OCI-LY1 (cell line): ENCODE measurements around the gene RPL36A.

Experiments used
- H2AFZ ChIP-seq: fragments of 200-600 bp; sonication (generic), shearing (Covaris generic); 2 replicates; pipeline ENCODE4 v1.6.0; 2014; ENCODE audit warnings: antibody characterized with exemption, mild to moderate bottlenecking, low read length
- H3F3A ChIP-seq: fragments of 200-600 bp; sonication (generic), shearing (Covaris generic); 2 replicates; pipeline ENCODE4 v1.6.0; 2014; ENCODE audit warnings: mild to moderate bottlenecking, antibody characterized with exemption, low read length, moderate library complexity; ENCODE audit not compliant: insufficient read depth
- H3K27ac ChIP-seq: fragments of 200-600 bp; sonication (generic); 2 replicates; pipeline ENCODE4 v1.5.1; 2014; ENCODE audit warnings: low read length, mixed run types, mild to moderate bottlenecking, low read depth; ENCODE audit not compliant: poor library complexity, severe bottlenecking
- H3K27me3 ChIP-seq: fragments of 200-600 bp; sonication (generic); 2 replicates; pipeline ENCODE4 v1.6.0; 2014; ENCODE audit warnings: antibody characterized with exemption, mild to moderate bottlenecking, low read length, moderate library complexity; ENCODE audit not compliant: insufficient read depth
- H3K36me3 ChIP-seq: fragments of 200-600 bp; sonication (generic); 2 replicates; pipeline ENCODE4 v1.6.1; 2014; ENCODE audit warnings: mild to moderate bottlenecking, antibody characterized with exemption, low read length, moderate library complexity, mixed read lengths; ENCODE audit not compliant: insufficient read depth
- H3K4me1 ChIP-seq: fragments of 200-600 bp; sonication (generic); 2 replicates; pipeline ENCODE4 v1.5.1; 2014; ENCODE audit warnings: mild to moderate bottlenecking, low read length, moderate library complexity; ENCODE audit not compliant: insufficient read depth, severe bottlenecking
- H3K4me2 ChIP-seq: fragments of 200-600 bp; sonication (generic), shearing (Covaris generic); 2 replicates; pipeline ENCODE4 v1.6.1; 2014; ENCODE audit warnings: low read length
- H3K4me3 ChIP-seq: fragments of 200-600 bp; sonication (generic); 2 replicates; pipeline ENCODE4 v1.5.1; 2014; ENCODE audit warnings: low read length, low read depth, mild to moderate bottlenecking, mixed read lengths; ENCODE audit not compliant: poor library complexity, severe bottlenecking
- H3K79me2 ChIP-seq: fragments of 200-600 bp; shearing (Covaris generic); 2 replicates; pipeline ENCODE4 v1.6.1; 2016; ENCODE audit warnings: mixed run types, low read length, mixed read lengths; ENCODE audit not compliant: insufficient read depth
- H3K9ac ChIP-seq: fragments of 200-600 bp; sonication (generic), shearing (Covaris generic); 2 replicates; pipeline ENCODE4 v1.6.1; 2014; ENCODE audit warnings: mild to moderate bottlenecking, low read length, mixed read lengths
- H3K9me2 ChIP-seq: fragments of 200-600 bp; sonication (generic), shearing (Covaris generic); 2 replicates; pipeline ENCODE4 v1.6.1; 2014; ENCODE audit warnings: low read depth, mild to moderate bottlenecking, low read length, mixed read lengths
- H3K9me3 ChIP-seq: fragments of 200-600 bp; shearing (Covaris generic); 2 replicates; pipeline ENCODE4 v1.6.1; 2014; ENCODE audit warnings: low read length, mixed read lengths
- H4K20me1 ChIP-seq: fragments of 200-600 bp; sonication (generic), shearing (Covaris generic); 2 replicates; pipeline ENCODE4 v1.6.0; 2016; ENCODE audit warnings: mild to moderate bottlenecking, low read length; ENCODE audit not compliant: insufficient read depth
- CTCF ChIP-seq: fragments of 200-600 bp; sonication (generic), shearing (Covaris generic); IDR thresholded peaks from 2 replicates; pipeline ENCODE4 v1.5.1; 2017; ENCODE audit warnings: mild to moderate bottlenecking, antibody characterized with exemption, low read length, moderate library complexity, mixed read lengths
- EZH2 ChIP-seq: fragments of 200-600 bp; sonication (generic), shearing (Covaris generic); IDR thresholded peaks from 2 replicates; pipeline ENCODE4 v1.8.0; 2017; ENCODE audit warnings: borderline replicate concordance, mixed run types, mild to moderate bottlenecking, antibody characterized with exemption, low read length, moderate library complexity, mixed read lengths

The RPL36A gene

GRCh38 chrX:101365301-101365795 lies 25.5 kb upstream of the RPL36A start:
- Histone ChIP-seq H3K79me2 (no peaks in the 10 kb centered on the region), H3K4me3 (no peak overlapping the region), H3K27ac (no peak overlapping the region), H3K4me2 (no peak overlapping the region), H3K27me3 (no peaks in the 10 kb centered on the region), H3K9me3 (no peaks in the 10 kb centered on the region), H3K9ac (no peak overlapping the region), H3K36me3 (peaks cover 52% of the 10 kb centered on the region), H3F3A (no peaks in the 10 kb centered on the region), H3K4me1 (peaks cover 10% of the 10 kb centered on the region), H2AFZ (no peak overlapping the region), H4K20me1 (no peaks in the 10 kb centered on the region), H3K9me2 (no peaks in the 10 kb centered on the region)
- TF ChIP-seq EZH2 (no peak), CTCF (no peak)

- Histone ChIP-seq H2AFZ (no peak overlapping the region), H3K79me2 (no peaks in the 10 kb centered on the region), H3K4me1 (peaks cover 30% of the 10 kb centered on the region), H3K27ac (no peak overlapping the region), H3K4me3 (no peak overlapping the region), H4K20me1 (no peaks in the 10 kb centered on the region), H3K9me3 (no peaks in the 10 kb centered on the region), H3K36me3 (peaks cover 43% of the 10 kb centered on the region), H3F3A (no peaks in the 10 kb centered on the region), H3K9ac (no peak overlapping the region), H3K4me2 (no peak overlapping the region), H3K27me3 (no peaks in the 10 kb centered on the region), H3K9me2 (no peaks in the 10 kb centered on the region)
- no peak for TF ChIP-seq CTCF
- no peak for TF ChIP-seq EZH2
Measured at GRCh38 chrX:101368800-101369199, 22.0 kb upstream of the RPL36A start.

GRCh38 chrX:101369687-101370086 lies 21.1 kb upstream of the RPL36A start:
- peaks cover 30% of the 10 kb centered on the region for H3K4me1 ChIP-seq
- H2AFZ ChIP-seq = no peak overlapping the region
- H3K27ac ChIP-seq = no peak overlapping the region
- peaks cover 50% of the 10 kb centered on the region for H3K36me3 ChIP-seq
- no peaks in the 10 kb centered on the region for H4K20me1 ChIP-seq
- no peak overlapping the region for H3K4me3 ChIP-seq
- H3K9me2 ChIP-seq = no peaks in the 10 kb centered on the region
- H3K27me3 ChIP-seq = no peaks in the 10 kb centered on the region
- no peaks in the 10 kb centered on the region for H3K9me3 ChIP-seq
- no peak overlapping the region for H3K4me2 ChIP-seq
- H3K9ac ChIP-seq = no peak overlapping the region
- H3K79me2 ChIP-seq = no peaks in the 10 kb centered on the region
- TF ChIP-seq CTCF (no peak), EZH2 (no peak)
- no peaks in the 10 kb centered on the region for H3F3A ChIP-seq
